Activated CD4-positive, alpha-beta T cell treated with anti-CD3 and anti-CD28 coated beads, Interleukin-2, amount 50 U/mL, for 24 hours (primary cell): ENCODE measurements around the gene CKAP2L.

Experiments
- DNase-seq, 2 donors: peaks; one replicate each; pipeline ENCODE4 v3.0.0-alpha.2; 2020; ENCODE audit warnings: low read depth in 1 of 2, low spot score in 1 of 2

CKAP2L gene

GRCh38 chr2:112767693-112768330 lies 3.4 kb upstream of the CKAP2L start:
- no peak for DNase-seq

GRCh38 chr2:112765251-112765650 lies 842 bp upstream of the CKAP2L start:
- DNase-seq, result no peak

GRCh38 chr2:112762276-112762675 lies 2.1 kb downstream of the CKAP2L start:
- DNase-seq, result no peak

- no peak for DNase-seq
Measured at GRCh38 chr2:112760149-112760548, 4.3 kb downstream of the CKAP2L start.

- no peak for DNase-seq
Measured at GRCh38 chr2:112758711-112759110, 5.7 kb downstream of the CKAP2L start.

- DNase-seq, result no peak
Measured at GRCh38 chr2:112757265-112757664, 7.1 kb downstream of the CKAP2L start.

- DNase-seq, result no peak
Measured at GRCh38 chr2:112756207-112756606, 8.2 kb downstream of the CKAP2L start.

GRCh38 chr2:112755444-112755843 lies 9.0 kb downstream of the CKAP2L start:
- no peak for DNase-seq

- no peak for DNase-seq
Measured at GRCh38 chr2:112754564-112754963, 9.8 kb downstream of the CKAP2L start.

GRCh38 chr2:112752667-112753066 lies 11.7 kb downstream of the CKAP2L start:
- DNase-seq, result no peak

GRCh38 chr2:112751451-112752197 lies 12.8 kb downstream of the CKAP2L start:
- no peak for DNase-seq

GRCh38 chr2:112750560-112750843 lies 13.9 kb downstream of the CKAP2L start:
- no peak for DNase-seq

GRCh38 chr2:112749755-112750559 lies 14.5 kb downstream of the CKAP2L start:
- DNase-seq, result peak; percentile 68 to 73

- DNase-seq, result no peak
Measured at GRCh38 chr2:112740527-112740926, 23.9 kb downstream of the CKAP2L start.

GRCh38 chr2:112737542-112738232 lies 26.7 kb downstream of the CKAP2L start:
- no peak for DNase-seq

GRCh38 chr2:112733871-112734270 lies 30.5 kb downstream of the CKAP2L start:
- DNase-seq, result no peak

- no peak for DNase-seq
Measured at GRCh38 chr2:112733456-112733855, 31.0 kb downstream of the CKAP2L start.

- DNase-seq, result no peak
Measured at GRCh38 chr2:112731479-112731878, 32.9 kb downstream of the CKAP2L start.

GRCh38 chr2:112730791-112731190 lies 33.6 kb downstream of the CKAP2L start:
- DNase-seq, result no peak

GRCh38 chr2:112730216-112730615 lies 34.2 kb downstream of the CKAP2L start:
- DNase-seq, result no peak

GRCh38 chr2:112728378-112729175 lies 35.8 kb downstream of the CKAP2L start:
- DNase-seq, result no peak
